IMR-90 (cell line): ENCODE data around the gene PSMB11. TPM values are rescaled to one million over a fixed set of nuclear protein-coding genes. Genes with fewer than 3 reads are reported as not detected.

Experiments
- ATAC-seq: fragments of 200-7000 bp; cut with Tn5 transposase; 2 replicates; pipeline ENCODE4 v1.9.1; 2020; ENCODE audit warnings: low read depth, mild to moderate bottlenecking, moderate library complexity
- BruUV-seq: library from RNA; stranded (reverse); fragments of 400-500 nt; replicated peaks from 2 replicates; lab custom pipeline; 2021; lab: Mats Ljungman, UMichigan
- CTCF ChIA-PET: fragments of 300-600 bp; formaldehyde crosslinking; extraction: SDS; loops from one replicate; lab custom pipeline; 2021; ENCODE audit warnings: antibody characterized with exemption; lab: Yijun Ruan, JAX
- POLR2A ChIA-PET: fragments of 300-600 bp; sonication (Branson Sonifier 250); formaldehyde crosslinking; loops from one replicate; lab custom pipeline; 2022; ENCODE audit warnings: antibody characterized with exemption; ENCODE audit not compliant: unreplicated experiment; lab: Charles Lee
- DNase-seq: peaks from one replicate; pipeline ENCODE4 v3.0.0; 2013
- H2AFZ ChIP-seq: replicated peaks from 2 replicates; pipeline ENCODE3; 2013; ENCODE audit warnings: low read length, mild to moderate bottlenecking; ENCODE audit not compliant: poor library complexity
- H2AK5ac ChIP-seq: 2 replicates; pipeline ENCODE4 v1.6.1; 2013; ENCODE audit warnings: low read depth, low read length, inconsistent platforms
- H2AK9ac ChIP-seq: replicated peaks from 2 replicates; pipeline ENCODE3; 2013; ENCODE audit warnings: mild to moderate bottlenecking, low read depth, low read length, moderate library complexity; ENCODE audit not compliant: poor library complexity
- H2BK120ac ChIP-seq: 2 replicates; pipeline ENCODE4 v1.6.1; 2013; ENCODE audit warnings: low read depth, low read length, inconsistent platforms
- H2BK15ac ChIP-seq: 3 replicates; pipeline ENCODE4 v1.6.1; 2013; ENCODE audit warnings: low read depth, low read length, inconsistent platforms
- H2BK20ac ChIP-seq: 2 replicates; pipeline ENCODE4 v1.6.1; 2013; ENCODE audit warnings: low read depth, mild to moderate bottlenecking, inconsistent platforms, low read length, moderate library complexity
- H2BK5ac ChIP-seq: 2 replicates; pipeline ENCODE4 v1.6.1; 2013; ENCODE audit warnings: mild to moderate bottlenecking, low read depth, low read length, inconsistent platforms; ENCODE audit not compliant: poor library complexity, severe bottlenecking
- H3K14ac ChIP-seq: replicated peaks from 2 replicates; pipeline ENCODE4 v1.6.1; 2013; ENCODE audit warnings: low read depth, low read length, inconsistent platforms
- H3K18ac ChIP-seq: 2 replicates; pipeline ENCODE4 v1.6.1; 2013; ENCODE audit warnings: low read depth, low read length, control low read depth
- H3K23ac ChIP-seq: 2 replicates; pipeline ENCODE4 v1.6.1; 2013; ENCODE audit warnings: low read depth, low read length, inconsistent platforms
- H3K27ac ChIP-seq: 2 replicates; pipeline ENCODE4 v1.5.1; 2013; ENCODE audit warnings: mild to moderate bottlenecking, control low read depth, low read length; ENCODE audit not compliant: insufficient read depth
- H3K27me3 ChIP-seq: 2 replicates; pipeline ENCODE4 v1.6.1; 2013; ENCODE audit warnings: low read length; ENCODE audit not compliant: control insufficient read depth, insufficient read depth
- H3K36me3 ChIP-seq: 2 replicates; pipeline ENCODE4 v1.6.1; 2013; ENCODE audit warnings: low read length, mixed read lengths; ENCODE audit not compliant: control insufficient read depth, insufficient read depth
- H3K4ac ChIP-seq: 2 replicates; pipeline ENCODE4 v1.6.1; 2013; ENCODE audit warnings: low read depth, low read length, inconsistent platforms
- H3K4me1 ChIP-seq: 2 replicates; pipeline ENCODE4 v1.6.1; 2013; ENCODE audit warnings: low read length, mixed read lengths; ENCODE audit not compliant: control insufficient read depth, insufficient read depth
- H3K4me2 ChIP-seq: 2 replicates; pipeline ENCODE4 v1.6.1; 2013; ENCODE audit warnings: low read depth, mild to moderate bottlenecking, control low read depth, low read length, moderate library complexity
- H3K4me3 ChIP-seq: 2 replicates; pipeline ENCODE4 v1.5.1; 2013; ENCODE audit warnings: low read depth, mild to moderate bottlenecking, control low read depth, low read length, moderate library complexity; ENCODE audit not compliant: insufficient read depth
- H3K56ac ChIP-seq: 2 replicates; pipeline ENCODE4 v1.6.1; 2013; ENCODE audit warnings: low read length, inconsistent platforms; ENCODE audit not compliant: insufficient read depth; ENCODE audit errors: extremely low read depth
- H3K79me1 ChIP-seq, 2 experiments: 2 replicates each; pipeline ENCODE4 v1.6.1; 2013; ENCODE audit warnings: low read length in 2 of 2, inconsistent platforms in 1 of 2, low read depth in 1 of 2
- H3K9ac ChIP-seq: 2 replicates; pipeline ENCODE4 v1.6.1; 2013; ENCODE audit warnings: low read depth, low read length, control low read depth
- H3K9me1 ChIP-seq: 2 replicates; pipeline ENCODE4 v1.6.1; 2013; ENCODE audit warnings: low read length, inconsistent platforms; ENCODE audit not compliant: insufficient read depth
- H3K9me3 ChIP-seq: 2 replicates; pipeline ENCODE4 v1.6.1; 2013; ENCODE audit warnings: low read length; ENCODE audit not compliant: control insufficient read depth, insufficient read depth
- H4K20me1 ChIP-seq: 2 replicates; pipeline ENCODE4 v1.6.1; 2013; ENCODE audit warnings: low read length, inconsistent platforms; ENCODE audit not compliant: insufficient read depth
- H4K5ac ChIP-seq: 2 replicates; pipeline ENCODE4 v1.6.1; 2013; ENCODE audit warnings: mild to moderate bottlenecking, low read depth, low read length, control low read depth
- H4K8ac ChIP-seq, 2 experiments: 2 replicates each; pipeline ENCODE4 v1.6.1; 2013; ENCODE audit warnings: low read depth in 2 of 2, low read length in 2 of 2, control low read depth in 1 of 2, inconsistent platforms in 1 of 2
- H4K91ac ChIP-seq: 2 replicates; pipeline ENCODE4 v1.6.1; 2013; ENCODE audit warnings: low read depth, low read length, inconsistent platforms; ENCODE audit not compliant: insufficient read depth
- BHLHE40 ChIP-seq: fragments of 150-350 bp; IDR thresholded peaks from 2 replicates; pipeline ENCODE4 v1.6.1; 2016; ENCODE audit warnings: mild to moderate bottlenecking, low read depth, low read length
- CEBPB ChIP-seq: IDR thresholded peaks from 2 replicates; pipeline ENCODE4 v1.6.1; 2012; ENCODE audit warnings: low read depth, low read length, improper control_type of control experiment
- CHD1 ChIP-seq: IDR thresholded peaks from 2 replicates; pipeline ENCODE4 v1.6.1; 2012; ENCODE audit warnings: low read depth, low read length, improper control_type of control experiment
- FOS ChIP-seq: fragments of 150-350 bp; IDR thresholded peaks from 2 replicates; pipeline ENCODE4 v1.6.1; 2016; ENCODE audit warnings: low read depth, low read length
- MAFK ChIP-seq: IDR thresholded peaks from 2 replicates; pipeline ENCODE4 v1.6.1; 2012; ENCODE audit warnings: low read depth, low read length, improper control_type of control experiment
- MAZ ChIP-seq: IDR thresholded peaks from 2 replicates; pipeline ENCODE4 v1.6.1; 2012; ENCODE audit warnings: low read depth, mild to moderate bottlenecking, low read length, improper control_type of control experiment, moderate library complexity, borderline replicate concordance
- MXI1 ChIP-seq: IDR thresholded peaks from 2 replicates; pipeline ENCODE4 v1.6.1; 2012; ENCODE audit warnings: low read depth, mild to moderate bottlenecking, low read length, moderate library complexity, borderline replicate concordance
- POLR2A ChIP-seq: IDR thresholded peaks from 2 replicates; pipeline ENCODE4 v1.6.1; 2012; ENCODE audit warnings: mild to moderate bottlenecking, low read depth, low read length
- RAD21 ChIP-seq: IDR thresholded peaks from 2 replicates; pipeline ENCODE4 v1.6.1; 2012; ENCODE audit warnings: low read length, improper control_type of control experiment
- RCOR1 ChIP-seq: IDR thresholded peaks from 2 replicates; pipeline ENCODE4 v1.6.1; 2012; ENCODE audit warnings: mild to moderate bottlenecking, low read length, improper control_type of control experiment; ENCODE audit not compliant: insufficient replicate concordance
- RFX5 ChIP-seq: IDR thresholded peaks from 2 replicates; pipeline ENCODE4 v1.8.0; 2012; ENCODE audit warnings: low read depth, mild to moderate bottlenecking, low read length, moderate library complexity
- WGBS, 2 experiments: methylation state at CpG; one replicate each; pipeline versions ENCODE4 v1.1.5 to v1.1.7; 2013; ENCODE audit warnings: missing lambda C conversion rate in 2 of 2; ENCODE audit not compliant: insufficient read length in 1 of 2; ENCODE audit errors: extremely low coverage in 2 of 2; 5-methylcytosine and 5-hydroxymethylcytosine counted together
- dilution Hi-C: fragments of 300-500 bp; cut with HindIII; formaldehyde crosslinking; loops from one replicate; pipeline ENCODE4 v1.14.3; 2018; ENCODE audit warnings: low sequenced_read_pairs; ENCODE audit not compliant: unreplicated experiment
- in situ Hi-C: fragments of 300-500 bp; cut with MboI; formaldehyde crosslinking; loops from 3 replicates; pipeline ENCODE4 v1.14.3; 2019; ENCODE audit warnings: low sequenced_read_pairs, inconsistent platforms, mixed read lengths
- intact Hi-C: fragments of 100-400 bp; cut with micrococcal nuclease; formaldehyde crosslinking; loops from 2 replicates; pipeline ENCODE4 v1.10.0; 2022
- polyA plus RNA-seq, 3 experiments: library from polyadenylated mRNA; depleted of rRNA; stranded (reverse); fragments of >200 nt; gene quantifications; 2 replicates each; pipeline ENCODE4 v1.2.3, GENCODE V29; 2012; ENCODE audit warnings: low replicate concordance in 1 of 3
- total RNA-seq: library from RNA; depleted of rRNA; stranded (reverse); fragments of >200 nt; gene quantifications from 2 replicates; pipeline ENCODE4 v1.2.3, GENCODE V29; 2012
- TF ChIP-seq, protein P1 (sequence below): fragments of 150-350 bp; IDR thresholded peaks from 2 replicates; pipeline ENCODE4 v1.6.1; 2016; ENCODE audit warnings: low read depth, mild to moderate bottlenecking, low read length, moderate library complexity, borderline replicate concordance
- TF ChIP-seq, protein P2 (sequence below): conservative IDR thresholded peaks from 2 replicates; pipeline ENCODE4 v1.5.1; 2012; ENCODE audit warnings: mild to moderate bottlenecking, low read depth, low read length, improper control_type of control experiment
- TF ChIP-seq, protein P3 (sequence below): fragments of 150-350 bp; IDR thresholded peaks from 2 replicates; pipeline ENCODE4 v1.6.1; 2017; ENCODE audit warnings: mild to moderate bottlenecking, antibody characterized with exemption, low read length, low read depth

The PSMB11 gene
- total and polyA plus RNA-seq, 2 of the 4 experiments (the other 2 are of a cell fraction), result not detected

DNA sequence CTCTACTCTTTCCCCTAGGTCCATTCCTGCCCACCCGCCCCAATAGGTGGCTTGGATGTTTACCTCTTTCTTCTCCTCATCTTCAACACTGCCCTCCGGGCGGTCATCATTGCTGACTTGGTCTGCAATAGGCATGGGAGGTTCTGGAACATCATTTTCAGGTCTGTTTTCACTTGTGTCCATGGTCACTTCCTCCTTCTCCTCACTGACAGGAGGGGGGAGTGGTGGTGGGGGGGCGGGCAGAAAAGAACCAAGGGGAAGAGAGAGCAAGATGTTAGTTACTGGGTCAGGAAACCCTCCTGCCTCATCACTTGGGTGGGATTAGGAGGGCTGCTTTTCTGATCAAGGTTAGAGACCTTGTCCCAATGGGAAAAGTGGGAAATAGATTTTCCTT lies 27.4 kb downstream of the PSMB11 start:
- Histone ChIP-seq H3K79me1 (peaks cover 17 to 66% of the 10 kb centered on the region in 2 experiments), H2AFZ (no peak overlapping the region), H2BK120ac (no peak overlapping the region), H4K91ac (no peak overlapping the region), H4K8ac (no peak overlapping the region; a peak in 1 of 4 replicates), H3K4ac (0 out of 2 replicates have a peak overlapping the region, but pooled peaks have one; percentile 15), H3K36me3 (peaks cover 40% of the 10 kb centered on the region), H3K14ac (peak overlapping the region; percentile 55; the same call in 1 of the 2 replicates), H2BK5ac (no peak overlapping the region), H3K9ac (0 out of 2 replicates have a peak overlapping the region, but pooled peaks have one; percentile 18), H3K9me3 (no peaks in the 10 kb centered on the region), H3K23ac (peak overlapping the region; percentile 83), H3K27ac (peak overlapping the region; percentile 14), H2BK15ac (no peak overlapping the region), H3K27me3 (no peaks in the 10 kb centered on the region), H3K56ac (no peak overlapping the region), H3K9me1 (peaks cover 5% of the 10 kb centered on the region; the same call in 1 of the 2 replicates), H3K4me1 (peaks cover 13% of the 10 kb centered on the region), H4K20me1 (peaks cover 46% of the 10 kb centered on the region), H3K18ac (no peak overlapping the region), H4K5ac (no peak overlapping the region), H3K4me2 (no peak overlapping the region; the same call in 1 of the 2 replicates), H2BK20ac (no peak overlapping the region), H3K4me3 (no peak overlapping the region), H2AK9ac (peak overlapping the region; percentile 30), H2AK5ac (peak overlapping the region; percentile 10; the same call in 1 of the 2 replicates)
- ATAC-seq (no peak), DNase-seq (no peak)
- no CpG with 5 or more reads among the region's 4 CpGs for WGBS, 2 experiments
- dilution Hi-C loops, result no loop called here
- TF ChIP-seq MAFK (no peak), BHLHE40 (no peak), CHD1 (no peak), MAZ (no peak), CEBPB (no peak), FOS (no peak), MXI1 (no peak), RAD21 (no peak), RCOR1 (no peak), RFX5 (no peak), POLR2A (no peak)
- TF ChIP-seq, protein P1, sequence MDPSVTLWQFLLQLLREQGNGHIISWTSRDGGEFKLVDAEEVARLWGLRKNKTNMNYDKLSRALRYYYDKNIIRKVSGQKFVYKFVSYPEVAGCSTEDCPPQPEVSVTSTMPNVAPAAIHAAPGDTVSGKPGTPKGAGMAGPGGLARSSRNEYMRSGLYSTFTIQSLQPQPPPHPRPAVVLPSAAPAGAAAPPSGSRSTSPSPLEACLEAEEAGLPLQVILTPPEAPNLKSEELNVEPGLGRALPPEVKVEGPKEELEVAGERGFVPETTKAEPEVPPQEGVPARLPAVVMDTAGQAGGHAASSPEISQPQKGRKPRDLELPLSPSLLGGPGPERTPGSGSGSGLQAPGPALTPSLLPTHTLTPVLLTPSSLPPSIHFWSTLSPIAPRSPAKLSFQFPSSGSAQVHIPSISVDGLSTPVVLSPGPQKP, result no peak
- TF ChIP-seq, protein P2, sequence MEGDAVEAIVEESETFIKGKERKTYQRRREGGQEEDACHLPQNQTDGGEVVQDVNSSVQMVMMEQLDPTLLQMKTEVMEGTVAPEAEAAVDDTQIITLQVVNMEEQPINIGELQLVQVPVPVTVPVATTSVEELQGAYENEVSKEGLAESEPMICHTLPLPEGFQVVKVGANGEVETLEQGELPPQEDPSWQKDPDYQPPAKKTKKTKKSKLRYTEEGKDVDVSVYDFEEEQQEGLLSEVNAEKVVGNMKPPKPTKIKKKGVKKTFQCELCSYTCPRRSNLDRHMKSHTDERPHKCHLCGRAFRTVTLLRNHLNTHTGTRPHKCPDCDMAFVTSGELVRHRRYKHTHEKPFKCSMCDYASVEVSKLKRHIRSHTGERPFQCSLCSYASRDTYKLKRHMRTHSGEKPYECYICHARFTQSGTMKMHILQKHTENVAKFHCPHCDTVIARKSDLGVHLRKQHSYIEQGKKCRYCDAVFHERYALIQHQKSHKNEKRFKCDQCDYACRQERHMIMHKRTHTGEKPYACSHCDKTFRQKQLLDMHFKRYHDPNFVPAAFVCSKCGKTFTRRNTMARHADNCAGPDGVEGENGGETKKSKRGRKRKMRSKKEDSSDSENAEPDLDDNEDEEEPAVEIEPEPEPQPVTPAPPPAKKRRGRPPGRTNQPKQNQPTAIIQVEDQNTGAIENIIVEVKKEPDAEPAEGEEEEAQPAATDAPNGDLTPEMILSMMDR, result no peak
- TF ChIP-seq, protein P3, sequence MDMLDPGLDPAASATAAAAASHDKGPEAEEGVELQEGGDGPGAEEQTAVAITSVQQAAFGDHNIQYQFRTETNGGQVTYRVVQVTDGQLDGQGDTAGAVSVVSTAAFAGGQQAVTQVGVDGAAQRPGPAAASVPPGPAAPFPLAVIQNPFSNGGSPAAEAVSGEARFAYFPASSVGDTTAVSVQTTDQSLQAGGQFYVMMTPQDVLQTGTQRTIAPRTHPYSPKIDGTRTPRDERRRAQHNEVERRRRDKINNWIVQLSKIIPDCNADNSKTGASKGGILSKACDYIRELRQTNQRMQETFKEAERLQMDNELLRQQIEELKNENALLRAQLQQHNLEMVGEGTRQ, result no peak
- CTCF ChIA-PET, result interaction anchor here (0.5 to 1.8 kb wide), 28 partner anchors 8 to 152 kb away, joined by 3 to 21 read pairs (median 4); partner anchors contain the start of genes ACIN1, C14orf119, CDH24 and CEBPE
- POLR2A ChIA-PET, result interaction anchor here (0.5 kb wide), 1 partner anchor 54 kb away, joined by 8 read pairs; no protein-coding TSS in a partner anchor
- in situ Hi-C loops, result loop anchor here (5.0 to 10.0 kb wide), 2 partner anchors 33 to 515 kb away; partner anchors contain the start of gene CIROP
- intact Hi-C loops, result loop anchor here (1.0 kb wide), 1 partner anchor 40 kb away; no protein-coding TSS in a partner anchor
- no TSS peak for BruUV-seq
